HepG2 (cell line): ENCODE measurements around the gene SELENOH. TPM values are rescaled to one million over a fixed set of nuclear protein-coding genes. Genes with fewer than 3 reads are reported as not detected.

Experiments
- CEBPG ChIP-seq: IDR thresholded peaks from 2 replicates; pipeline ENCODE4 v1.6.1; 2016
- HNF1B ChIP-seq: sonication (generic); formaldehyde crosslinking; IDR thresholded peaks from 2 replicates; pipeline ENCODE4 v1.5.1; 2020; ENCODE audit warnings: mild to moderate bottlenecking, moderate library complexity, missing genetic modification reagents
- HNF4G ChIP-seq, 2 experiments: sonication (generic) in 1 of 2; formaldehyde crosslinking in 1 of 2; IDR thresholded peaks; 2 replicates each; pipeline versions ENCODE4 v1.4.0 to v1.6.1; 2011 to 2020; ENCODE audit warnings: borderline replicate concordance in 2 of 2, low read depth in 2 of 2, mild to moderate bottlenecking in 2 of 2, low read length in 1 of 2, missing genetic modification reagents in 1 of 2, moderate library complexity in 1 of 2
- TAF15 ChIP-seq: fragments of 200-400 bp; formaldehyde crosslinking; IDR thresholded peaks from one replicate; pipeline ENCODE4 v1.6.1; 2018; ENCODE audit warnings: mild to moderate bottlenecking, low read depth, low read length; ENCODE audit not compliant: poor library complexity, severe bottlenecking
- TSC22D2 ChIP-seq: sonication (generic); formaldehyde crosslinking; IDR thresholded peaks from 2 replicates; pipeline ENCODE4 v1.5.1; 2020; ENCODE audit warnings: missing genetic modification reagents, mild to moderate bottlenecking, borderline replicate concordance
- U2AF2 ChIP-seq: fragments of 200-400 bp; formaldehyde crosslinking; IDR thresholded peaks from 2 replicates; pipeline ENCODE4 v1.6.1; 2017; ENCODE audit warnings: low read depth, mild to moderate bottlenecking, low read length
- YEATS2 ChIP-seq: sonication (generic); formaldehyde crosslinking; IDR thresholded peaks from 2 replicates; pipeline ENCODE4 v1.4.0; 2020; ENCODE audit warnings: missing genetic modification reagents, borderline replicate concordance
- ZBTB3 ChIP-seq: sonication (generic); formaldehyde crosslinking; IDR thresholded peaks from 2 replicates; pipeline ENCODE4 v1.4.0; 2020; ENCODE audit warnings: low read depth, mild to moderate bottlenecking, moderate library complexity, missing genetic modification reagents, borderline replicate concordance
- ZNF224 ChIP-seq: sonication (generic); formaldehyde crosslinking; IDR thresholded peaks from 2 replicates; pipeline ENCODE4 v1.5.0; 2020; ENCODE audit warnings: mild to moderate bottlenecking, missing genetic modification reagents
- ZNF264 ChIP-seq: sonication (generic); formaldehyde crosslinking; IDR thresholded peaks from 2 replicates; pipeline ENCODE4 v1.4.0; 2020; ENCODE audit warnings: missing genetic modification reagents
- ZNF331 ChIP-seq: sonication (generic); formaldehyde crosslinking; IDR thresholded peaks from 2 replicates; pipeline ENCODE4 v1.4.0; 2020; ENCODE audit warnings: missing genetic modification reagents
- ZNF567 ChIP-seq: sonication (generic); formaldehyde crosslinking; IDR thresholded peaks from 2 replicates; pipeline ENCODE4 v1.8.1; 2023; ENCODE audit warnings: mild to moderate bottlenecking, missing genetic modification reagents, borderline replicate concordance
- ZNF720 ChIP-seq: sonication (generic); formaldehyde crosslinking; IDR thresholded peaks from 2 replicates; pipeline ENCODE4 v1.4.0; 2020; ENCODE audit warnings: missing genetic modification reagents
- ZNF740 ChIP-seq: sonication (generic); formaldehyde crosslinking; IDR thresholded peaks from 2 replicates; pipeline ENCODE4 v1.4.0; 2020; ENCODE audit warnings: missing genetic modification reagents
- polyA plus RNA-seq, 8 experiments: library from polyadenylated mRNA; depleted of rRNA in 3 of 8; stranded (reverse) in 7 of 8; unstranded in 1 of 8; fragments of >200 nt; fragmentation: Illumina TruSeq in 4 of 8; extraction: Trizol in 4 of 8; gene quantifications; 2 replicates each; pipeline versions ENCODE4 v1.2.1 to v1.2.3, GENCODE V29; 2011 to 2016; ENCODE audit warnings: low read depth in 4 of 8, missing spikeins in 1 of 8, mixed read lengths in 1 of 8; ENCODE audit not compliant: insufficient read depth in 1 of 8
- total RNA-seq, 5 experiments: library from RNA; depleted of rRNA; stranded (reverse); fragments of >200 nt; fragmentation: Illumina TruSeq; extraction: Trizol; gene quantifications; 2 replicates each; pipeline ENCODE4 v1.2.3, GENCODE V29; 2016; ENCODE audit warnings: low read depth in 1 of 5
- TF ChIP-seq, protein P1 (sequence below): sonication (generic); formaldehyde crosslinking; IDR thresholded peaks from 2 replicates; pipeline ENCODE4 v1.4.0; 2020; ENCODE audit warnings: low read depth, mild to moderate bottlenecking, missing genetic modification reagents
- TF ChIP-seq, protein P2 (sequence below): sonication (generic); formaldehyde crosslinking; conservative IDR thresholded peaks from 2 replicates; pipeline ENCODE4 v1.8.1; 2023; ENCODE audit warnings: missing genetic modification reagents
- TF ChIP-seq, protein P3 (sequence below): IDR thresholded peaks from 2 replicates; pipeline ENCODE4 v1.6.1; 2016; ENCODE audit warnings: low read depth
- TF ChIP-seq, protein P4 (sequence below): IDR thresholded peaks from 2 replicates; pipeline ENCODE4 v1.6.1; 2016; ENCODE audit warnings: missing genetic modification reagents, missing compliant biosample characterization
- TF ChIP-seq, protein P5 (sequence below): IDR thresholded peaks from 2 replicates; pipeline ENCODE4 v1.6.1; 2016; ENCODE audit warnings: missing compliant biosample characterization, missing genetic modification reagents, borderline replicate concordance

SELENOH gene
- total and polyA plus RNA-seq, 2 of the 13 experiments (the other 11 are each of a cell fraction or from before 2014, with no cell fraction given), result 27.2 to 77.4 TPM

DNA sequence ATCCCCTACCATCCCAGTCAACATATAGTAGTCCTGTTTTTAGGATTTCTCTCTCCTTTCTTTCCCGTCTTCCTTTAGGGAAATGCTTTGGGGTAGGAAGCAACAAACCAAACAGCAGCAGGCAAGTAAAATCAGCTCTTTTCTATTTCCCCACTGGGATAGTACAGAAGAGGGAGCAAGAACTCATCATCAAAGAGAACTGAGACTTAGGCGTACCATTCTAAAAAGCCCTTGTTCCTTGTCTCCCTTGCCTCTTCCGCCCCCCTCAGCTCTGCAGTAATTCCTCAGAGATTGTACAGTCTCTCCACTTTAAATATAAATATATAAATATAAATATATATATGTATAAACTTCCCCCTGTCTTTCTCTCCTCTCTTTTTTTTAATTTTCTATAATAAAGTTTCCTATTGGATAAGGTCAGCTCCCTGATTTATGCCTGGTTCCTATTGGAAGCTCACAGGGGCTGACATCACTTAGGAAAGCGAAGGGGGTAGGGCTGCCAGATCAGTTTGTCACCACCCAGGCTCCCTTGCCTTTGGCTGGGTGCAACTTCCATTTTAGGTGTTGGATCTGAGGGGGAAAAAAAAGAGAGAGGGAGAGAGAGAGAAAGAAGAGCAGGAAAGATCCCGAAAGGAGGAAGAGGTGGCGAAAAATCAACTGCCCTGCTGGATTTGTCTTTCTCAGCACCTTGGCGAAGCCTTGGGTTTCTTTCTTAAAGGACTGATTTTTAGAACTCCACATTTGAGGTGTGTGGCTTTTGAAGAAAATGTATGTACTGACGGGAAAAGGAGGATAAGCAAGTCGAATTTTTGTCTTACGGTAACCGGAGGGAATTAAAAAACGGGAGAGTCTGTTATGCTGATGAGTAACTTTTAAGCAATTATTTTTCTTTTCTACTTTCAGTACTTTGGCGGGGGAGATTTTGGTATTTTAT is 20.3 kb downstream of the SELENOH start, which contains the start of gene CTNND1 (continued):
- no peak for TF ChIP-seq HNF1B
- peak; percentile 75; the same call in 1 of the 2 replicates for TF ChIP-seq YEATS2 (CRISPR knock-in tag)
- 0 out of 2 replicates have a peak, but pooled peaks have one; percentile 9 for TF ChIP-seq HNF4G (IDR thresholded peaks at IDR 0.05; ENCODE audit: borderline replicate concordance, low read depth, low read length)
- TF ChIP-seq HNF4G (CRISPR knock-in tag; IDR thresholded peaks at IDR 0.05; ENCODE audit: borderline replicate concordance, low read depth), result no peak
- TF ChIP-seq, protein P1, sequence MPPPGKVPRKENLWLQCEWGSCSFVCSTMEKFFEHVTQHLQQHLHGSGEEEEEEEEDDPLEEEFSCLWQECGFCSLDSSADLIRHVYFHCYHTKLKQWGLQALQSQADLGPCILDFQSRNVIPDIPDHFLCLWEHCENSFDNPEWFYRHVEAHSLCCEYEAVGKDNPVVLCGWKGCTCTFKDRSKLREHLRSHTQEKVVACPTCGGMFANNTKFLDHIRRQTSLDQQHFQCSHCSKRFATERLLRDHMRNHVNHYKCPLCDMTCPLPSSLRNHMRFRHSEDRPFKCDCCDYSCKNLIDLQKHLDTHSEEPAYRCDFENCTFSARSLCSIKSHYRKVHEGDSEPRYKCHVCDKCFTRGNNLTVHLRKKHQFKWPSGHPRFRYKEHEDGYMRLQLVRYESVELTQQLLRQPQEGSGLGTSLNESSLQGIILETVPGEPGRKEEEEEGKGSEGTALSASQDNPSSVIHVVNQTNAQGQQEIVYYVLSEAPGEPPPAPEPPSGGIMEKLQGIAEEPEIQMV (CRISPR knock-in tag), result 0 out of 2 replicates have a peak, but pooled peaks have one; percentile 19
- peak; percentile 68 for TF ChIP-seq ZNF331 (CRISPR knock-in tag)
- peak; percentile 45; the same call in 1 of the 2 replicates for TF ChIP-seq TSC22D2
- peak; percentile 41; the same call in 1 of the 2 replicates for TF ChIP-seq CEBPG (CRISPR knock-in tag)
- no peak for TF ChIP-seq ZNF740
- no peak for TF ChIP-seq ZNF264 (CRISPR knock-in tag)
- TF ChIP-seq ZNF567 (CRISPR knock-in tag), result no peak
- TF ChIP-seq U2AF2, result no peak
- no peak for TF ChIP-seq ZNF720
- TF ChIP-seq ZBTB3 (CRISPR knock-in tag), result 0 out of 2 replicates have a peak, but pooled peaks have one; percentile 55
- TF ChIP-seq, protein P2, sequence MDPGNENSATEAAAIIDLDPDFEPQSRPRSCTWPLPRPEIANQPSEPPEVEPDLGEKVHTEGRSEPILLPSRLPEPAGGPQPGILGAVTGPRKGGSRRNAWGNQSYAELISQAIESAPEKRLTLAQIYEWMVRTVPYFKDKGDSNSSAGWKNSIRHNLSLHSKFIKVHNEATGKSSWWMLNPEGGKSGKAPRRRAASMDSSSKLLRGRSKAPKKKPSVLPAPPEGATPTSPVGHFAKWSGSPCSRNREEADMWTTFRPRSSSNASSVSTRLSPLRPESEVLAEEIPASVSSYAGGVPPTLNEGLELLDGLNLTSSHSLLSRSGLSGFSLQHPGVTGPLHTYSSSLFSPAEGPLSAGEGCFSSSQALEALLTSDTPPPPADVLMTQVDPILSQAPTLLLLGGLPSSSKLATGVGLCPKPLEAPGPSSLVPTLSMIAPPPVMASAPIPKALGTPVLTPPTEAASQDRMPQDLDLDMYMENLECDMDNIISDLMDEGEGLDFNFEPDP (CRISPR knock-in tag), result no peak
- TF ChIP-seq, protein P3, sequence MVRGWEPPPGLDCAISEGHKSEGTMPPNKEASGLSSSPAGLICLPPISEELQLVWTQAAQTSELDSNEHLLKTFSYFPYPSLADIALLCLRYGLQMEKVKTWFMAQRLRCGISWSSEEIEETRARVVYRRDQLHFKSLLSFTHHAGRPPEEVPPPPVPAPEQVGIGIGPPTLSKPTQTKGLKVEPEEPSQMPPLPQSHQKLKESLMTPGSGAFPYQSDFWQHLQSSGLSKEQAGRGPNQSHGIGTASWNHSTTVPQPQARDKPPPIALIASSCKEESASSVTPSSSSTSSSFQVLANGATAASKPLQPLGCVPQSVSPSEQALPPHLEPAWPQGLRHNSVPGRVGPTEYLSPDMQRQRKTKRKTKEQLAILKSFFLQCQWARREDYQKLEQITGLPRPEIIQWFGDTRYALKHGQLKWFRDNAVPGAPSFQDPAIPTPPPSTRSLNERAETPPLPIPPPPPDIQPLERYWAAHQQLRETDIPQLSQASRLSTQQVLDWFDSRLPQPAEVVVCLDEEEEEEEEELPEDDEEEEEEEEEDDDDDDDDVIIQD (CRISPR knock-in tag), result 0 out of 2 replicates have a peak, but pooled peaks have one; percentile 49
- TF ChIP-seq, protein P4, sequence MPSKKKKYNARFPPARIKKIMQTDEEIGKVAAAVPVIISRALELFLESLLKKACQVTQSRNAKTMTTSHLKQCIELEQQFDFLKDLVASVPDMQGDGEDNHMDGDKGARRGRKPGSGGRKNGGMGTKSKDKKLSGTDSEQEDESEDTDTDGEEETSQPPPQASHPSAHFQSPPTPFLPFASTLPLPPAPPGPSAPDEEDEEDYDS (CRISPR knock-in tag), result peak; percentile 91
- TF ChIP-seq, protein P5, sequence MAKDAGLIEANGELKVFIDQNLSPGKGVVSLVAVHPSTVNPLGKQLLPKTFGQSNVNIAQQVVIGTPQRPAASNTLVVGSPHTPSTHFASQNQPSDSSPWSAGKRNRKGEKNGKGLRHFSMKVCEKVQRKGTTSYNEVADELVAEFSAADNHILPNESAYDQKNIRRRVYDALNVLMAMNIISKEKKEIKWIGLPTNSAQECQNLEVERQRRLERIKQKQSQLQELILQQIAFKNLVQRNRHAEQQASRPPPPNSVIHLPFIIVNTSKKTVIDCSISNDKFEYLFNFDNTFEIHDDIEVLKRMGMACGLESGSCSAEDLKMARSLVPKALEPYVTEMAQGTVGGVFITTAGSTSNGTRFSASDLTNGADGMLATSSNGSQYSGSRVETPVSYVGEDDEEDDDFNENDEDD (CRISPR knock-in tag), result peak; percentile 48; the same call in 1 of the 2 replicates
- TF ChIP-seq TAF15, result no peak
- TF ChIP-seq ZNF224 (CRISPR knock-in tag), result no peak
